Measurements from ENCODE around the gene PHF21A. TPM values are rescaled to one million over a fixed set of nuclear protein-coding genes. Genes with fewer than 3 reads are reported as not detected.

PHF21A gene
- total and polyA plus RNA-seq, 2 of the 8 experiments (the other 6 are each of a cell fraction or from before 2014, with no cell fraction given) = 17.6 to 40.3 TPM

GRCh38 chr11:46142561-46142960 is 21.3 kb upstream of the PHF21A start:
- Histone ChIP-seq H2AK5ac (ENCODE audit: low read depth, low read length) (no peak overlapping the region), H3K4me3 (ENCODE audit: extremely low read depth in 1 of 4, insufficient read depth in 2 of 4, low read depth in 3 of 4, low read length in 4 of 4) (no peak overlapping the region), H3K9ac (replicated peaks in 1 of 4; ENCODE audit: extremely low read depth in 1 of 4, low read depth in 3 of 4, low read length in 3 of 4) (no peak overlapping the region), H3K14ac (ENCODE audit: insufficient read length) (no peak overlapping the region), H2BK12ac (ENCODE audit: low read depth, low read length) (no peak overlapping the region), H2AFZ (ENCODE audit: low read length) (no peak overlapping the region), H3K9me3 (ENCODE audit: insufficient read depth in 2 of 2, low read depth in 1 of 2, low read length in 1 of 2) (no peaks in the 10 kb centered on the region), H2BK5ac (ENCODE audit: low read depth, low read length) (no peak overlapping the region), H3K23ac (ENCODE audit: insufficient read length) (no peak overlapping the region), H3K27me3 (replicated peaks in 1 of 4; ENCODE audit: control insufficient read depth in 3 of 4, extremely low read depth in 1 of 4, insufficient read depth in 3 of 4, low read length in 3 of 4) (no peaks in the 10 kb centered on the region), H4K20me1 (replicated peaks in 1 of 2; ENCODE audit: control insufficient read depth in 1 of 2, insufficient read depth in 2 of 2, low read length in 2 of 2) (no peaks in the 10 kb centered on the region), H2BK120ac (replicated peaks; ENCODE audit: low read depth, low read length) (no peak overlapping the region), H3K36me3 (ENCODE audit: control insufficient read depth in 2 of 4, insufficient read depth in 4 of 4, low read length in 3 of 4) (no peaks in the 10 kb centered on the region), H3K79me1 (ENCODE audit: low read depth, low read length) (no peaks in the 10 kb centered on the region), H3K79me2 (ENCODE audit: control insufficient read depth in 1 of 2, insufficient read depth in 2 of 2, low read length in 2 of 2) (no peaks in the 10 kb centered on the region), H3K56ac (replicated peaks; ENCODE audit: insufficient read length, low read depth, low read length) (no peak overlapping the region), H3K4me2 (ENCODE audit: insufficient read depth in 1 of 2, low read depth in 2 of 2, low read length in 2 of 2) (no peak overlapping the region), H4K5ac (ENCODE audit: insufficient read length, low read depth, low read length) (no peak overlapping the region), H2BK20ac (ENCODE audit: low read length) (no peak overlapping the region), H3K23me2 (ENCODE audit: low read depth, low read length) (no peaks in the 10 kb centered on the region), H3K4ac (replicated peaks; ENCODE audit: insufficient read length, low read depth, low read length) (no peak overlapping the region), H4K91ac (replicated peaks; ENCODE audit: insufficient read length, low read length) (no peak overlapping the region), H3K27ac (ENCODE audit: low read depth, low read length) (no peak overlapping the region), H3K4me1 (replicated peaks in 1 of 4; ENCODE audit: control insufficient read depth in 3 of 4, insufficient read depth in 4 of 4, low read length in 3 of 4) (no peaks in the 10 kb centered on the region; a peak in 2 of 7 replicates), H4K8ac (ENCODE audit: extremely low read depth, insufficient read depth, low read length) (no peak overlapping the region), H2BK15ac (ENCODE audit: low read length) (no peak overlapping the region), H3K18ac (ENCODE audit: extremely low read depth, low read length) (no peak overlapping the region)
- CTCF ChIA-PET (ENCODE audit: partially characterized antibody) = interaction anchor here (0.9 to 1.8 kb wide), 2 partner anchors 8 to 18 kb away, joined by 3 to 6 read pairs; no protein-coding TSS in a partner anchor
- POLR2A ChIA-PET (ENCODE audit: partially characterized antibody) = interaction anchor here (1.2 to 1.7 kb wide), 2 partner anchors 17 to 101 kb away, joined by 3 to 8 read pairs; no protein-coding TSS in a partner anchor
- WGBS, 2 experiments (ENCODE audit: extremely low coverage in 1 of 2, insufficient coverage in 1 of 2, insufficient read length in 1 of 2, insufficient replicate concordance in 2 of 2, low coverage in 1 of 2, low lambda C conversion rate in 2 of 2, missing lambda C conversion rate in 1 of 2) = 82% methylated on average over 14 of the region's 17 CpGs; no CpG with 5 or more reads in 1 of the 2 experiments
- TF ChIP-seq CTBP2 (IDR thresholded peaks at IDR 0.05; ENCODE audit: borderline replicate concordance, insufficient read depth, insufficient read length, low read length) (no peak), FOSL1 (IDR thresholded peaks at IDR 0.05; ENCODE audit: insufficient read depth, low read depth, low read length) (no peak), BACH1 (IDR thresholded peaks at IDR 0.05; ENCODE audit: low read length) (no peak), CBX8 (IDR thresholded peaks at IDR 0.05; ENCODE audit: borderline replicate concordance, low read depth, low read length) (no peak), CEBPB (IDR thresholded peaks at IDR 0.05; ENCODE audit: low read depth, low read length) (no peak), TBP (IDR thresholded peaks at IDR 0.05; ENCODE audit: low read depth, low read length) (no peak), KDM1A (IDR thresholded peaks at IDR 0.05; ENCODE audit: borderline replicate concordance, low read length) (no peak)
- FAIRE-seq (no peak), DNase-seq (ENCODE audit: low read depth in 1 of 2, low spot score in 2 of 2) (no peak)
